GM18508 (cell line): ENCODE measurements around the gene SERPINE3.

ENCODE experiments used
- ATAC-seq: cut with Tn5 transposase; IDR thresholded peaks from one replicate; pipeline ENCODE4 v1.9.1; 2021; ENCODE audit warnings: moderate number of reproducible peaks; ENCODE audit not compliant: insufficient read depth, unreplicated experiment

The SERPINE3 gene

GRCh38 chr13:51359352-51359751 lies 19.9 kb downstream of the SERPINE3 start:
- no peak for ATAC-seq

GRCh38 chr13:51360489-51360888 lies 21.0 kb downstream of the SERPINE3 start:
- ATAC-seq, result no peak

GRCh38 chr13:51361106-51361505 lies 21.6 kb downstream of the SERPINE3 start:
- ATAC-seq, result no peak

GRCh38 chr13:51363625-51364024 lies 24.1 kb downstream of the SERPINE3 start:
- ATAC-seq, result no peak

- ATAC-seq, result no peak
Observed at GRCh38 chr13:51364404-51365008, 25.0 kb downstream of the SERPINE3 start.

- ATAC-seq, result no peak
Observed at GRCh38 chr13:51370116-51370515, 30.6 kb downstream of the SERPINE3 start.

GRCh38 chr13:51370811-51371210 lies 31.3 kb downstream of the SERPINE3 start:
- ATAC-seq, result no peak

- ATAC-seq, result no peak
Observed at GRCh38 chr13:51371768-51372399, 32.4 kb downstream of the SERPINE3 start.

GRCh38 chr13:51373451-51373850 lies 34.0 kb downstream of the SERPINE3 start:
- ATAC-seq, result no peak

GRCh38 chr13:51380269-51380668 lies 40.8 kb downstream of the SERPINE3 start:
- ATAC-seq, result no peak

- ATAC-seq, result no peak
Observed at GRCh38 chr13:51385114-51385513, 45.6 kb downstream of the SERPINE3 start.

GRCh38 chr13:51394724-51395123 lies 55.2 kb downstream of the SERPINE3 start:
- ATAC-seq, result no peak

GRCh38 chr13:51396352-51396751 lies 56.9 kb downstream of the SERPINE3 start:
- ATAC-seq, result peak; percentile 90

GRCh38 chr13:51397262-51397941 lies 57.9 kb downstream of the SERPINE3 start:
- no peak for ATAC-seq

- no peak for ATAC-seq
Observed at GRCh38 chr13:51405176-51405575, 65.7 kb downstream of the SERPINE3 start.

GRCh38 chr13:51412431-51412830 lies 72.9 kb downstream of the SERPINE3 start:
- ATAC-seq, result no peak
